ENCODE data around the gene SLC8A1.

SLC8A1 gene

DNA sequence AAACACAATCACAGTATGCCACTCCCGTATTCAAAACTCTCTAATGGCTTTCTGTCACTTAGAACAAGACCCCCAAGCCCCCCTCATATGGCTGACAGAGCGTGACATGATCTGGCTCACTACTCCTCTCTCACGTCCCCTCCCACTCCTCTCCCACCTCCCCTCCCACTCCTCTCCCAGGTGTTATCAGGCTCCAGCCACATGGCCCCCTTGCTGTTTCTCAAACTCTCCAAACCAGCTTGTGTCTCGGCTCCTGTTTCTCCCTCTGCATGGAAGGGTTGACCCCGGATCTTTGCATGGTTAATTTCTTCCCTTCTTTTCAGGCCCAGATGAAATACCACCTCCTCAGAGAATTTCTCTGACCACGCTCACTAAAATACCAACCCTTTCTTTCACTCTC, 180.8 kb downstream of the SLC8A1 start:
- Histone ChIP-seq H3K4me3 (ENCODE audit: low read depth in 1 of 2, low read length in 2 of 2) (no peak overlapping the region), H3K27ac (ENCODE audit: low read depth, low read length) (no peak overlapping the region), H3K4me1 (ENCODE audit: control insufficient read depth in 1 of 2, insufficient read depth in 2 of 2, low read length in 2 of 2) (no peaks in the 10 kb centered on the region)

DNA sequence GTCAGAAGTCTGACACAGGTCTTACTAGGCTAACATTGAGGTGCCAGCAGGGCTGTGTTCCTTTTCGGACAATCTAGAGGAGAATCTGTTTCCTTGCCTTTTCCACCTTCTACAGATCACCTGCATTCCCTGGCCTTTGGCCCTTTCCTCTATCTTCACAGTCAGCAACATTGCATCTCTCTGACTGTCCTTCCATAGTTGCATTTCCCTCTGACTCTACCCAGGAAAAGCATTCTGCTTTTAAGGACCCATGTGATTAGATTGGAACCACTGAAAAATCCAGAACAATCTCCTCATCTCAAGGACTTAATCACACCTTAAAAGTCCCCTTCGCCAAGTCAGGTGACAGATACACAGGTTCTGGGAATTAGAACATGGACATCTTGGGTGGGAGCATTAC, 181.5 kb downstream of the SLC8A1 start:
- Histone ChIP-seq H3K27ac (ENCODE audit: low read depth, low read length) (no peak overlapping the region), H3K36me3 (ENCODE audit: control insufficient read depth in 1 of 2, insufficient read depth in 2 of 2, low read length in 2 of 2) (no peaks in the 10 kb centered on the region), H3K4me3 (ENCODE audit: low read depth in 1 of 2, low read length in 2 of 2) (no peak overlapping the region), H3K27me3 (ENCODE audit: control insufficient read depth in 1 of 2, insufficient read depth in 2 of 2, low read length in 2 of 2) (no peaks in the 10 kb centered on the region), H3K9ac (ENCODE audit: low read depth in 1 of 2, low read length in 2 of 2) (no peak overlapping the region), H3K9me3 (ENCODE audit: control insufficient read depth in 1 of 2, low read length in 2 of 2) (no peaks in the 10 kb centered on the region), H3K4me1 (ENCODE audit: control insufficient read depth in 1 of 2, insufficient read depth in 2 of 2, low read length in 2 of 2) (no peaks in the 10 kb centered on the region)

More for the DNA sequence above, 180.8 kb downstream of the SLC8A1 start:
- no peaks in the 10 kb centered on the region for H3K27me3 ChIP-seq (ENCODE audit: control insufficient read depth in 1 of 2, insufficient read depth in 2 of 2, low read length in 2 of 2)
- no peak overlapping the region for H3K9ac ChIP-seq (ENCODE audit: low read depth in 1 of 2, low read length in 2 of 2)
- H3K9me3 ChIP-seq (ENCODE audit: control insufficient read depth in 1 of 2, low read length in 2 of 2) = no peaks in the 10 kb centered on the region
- no peaks in the 10 kb centered on the region for H3K36me3 ChIP-seq (ENCODE audit: control insufficient read depth in 1 of 2, insufficient read depth in 2 of 2, low read length in 2 of 2)

DNA sequence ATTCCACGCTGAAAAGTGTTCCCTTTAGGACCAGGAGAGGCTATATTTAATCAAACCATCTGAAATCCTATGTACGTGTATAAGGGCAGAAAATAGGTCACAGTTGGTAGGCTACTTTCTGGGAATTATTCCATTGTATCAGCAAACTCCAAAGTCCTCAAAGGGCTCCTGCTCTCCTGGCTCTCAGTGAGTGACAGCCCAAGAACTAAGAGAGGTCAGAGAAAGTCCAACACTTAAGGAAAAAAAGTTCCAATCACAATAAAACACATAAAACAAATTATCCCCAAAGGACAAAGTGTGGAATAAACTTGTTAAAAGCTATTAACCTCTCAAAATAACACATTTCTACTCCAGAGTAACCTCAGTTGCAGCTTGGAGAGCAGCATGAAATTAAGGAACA, 183.3 kb downstream of the SLC8A1 start:
- Histone ChIP-seq H3K36me3 (ENCODE audit: control insufficient read depth in 1 of 2, insufficient read depth in 2 of 2, low read length in 2 of 2) (no peaks in the 10 kb centered on the region), H3K4me3 (ENCODE audit: low read depth in 1 of 2, low read length in 2 of 2) (no peak overlapping the region), H3K9me3 (ENCODE audit: control insufficient read depth in 1 of 2, low read length in 2 of 2) (no peaks in the 10 kb centered on the region), H3K9ac (ENCODE audit: low read depth in 1 of 2, low read length in 2 of 2) (no peak overlapping the region), H3K4me1 (ENCODE audit: control insufficient read depth in 1 of 2, insufficient read depth in 2 of 2, low read length in 2 of 2) (no peaks in the 10 kb centered on the region), H3K27me3 (ENCODE audit: control insufficient read depth in 1 of 2, insufficient read depth in 2 of 2, low read length in 2 of 2) (no peaks in the 10 kb centered on the region), H3K27ac (ENCODE audit: low read depth, low read length) (no peak overlapping the region)

DNA sequence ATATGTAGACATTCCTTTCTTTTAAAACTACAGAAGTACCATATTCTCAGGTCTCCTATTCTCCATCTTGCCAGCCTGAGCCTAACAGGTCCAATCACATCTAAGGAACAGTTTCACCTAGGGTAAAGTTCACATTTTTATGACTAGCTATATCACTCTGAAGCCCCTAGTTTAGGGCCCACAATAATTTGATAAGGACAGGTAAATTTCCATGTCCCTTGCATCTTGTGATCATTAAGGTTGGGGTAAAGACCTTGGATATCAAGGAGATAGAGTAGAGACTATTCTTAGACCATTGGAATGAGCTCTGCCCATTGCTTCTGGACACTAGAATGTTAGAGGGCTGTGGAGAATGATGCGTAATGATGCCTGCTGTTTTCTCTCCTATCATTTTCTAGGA, 185.7 kb downstream of the SLC8A1 start:
- Histone ChIP-seq H3K4me1 (ENCODE audit: control insufficient read depth in 1 of 2, insufficient read depth in 2 of 2, low read length in 2 of 2) (no peaks in the 10 kb centered on the region), H3K9ac (ENCODE audit: low read depth in 1 of 2, low read length in 2 of 2) (no peak overlapping the region), H3K27ac (ENCODE audit: low read depth, low read length) (no peak overlapping the region), H3K27me3 (ENCODE audit: control insufficient read depth in 1 of 2, insufficient read depth in 2 of 2, low read length in 2 of 2) (no peaks in the 10 kb centered on the region), H3K36me3 (ENCODE audit: control insufficient read depth in 1 of 2, insufficient read depth in 2 of 2, low read length in 2 of 2) (no peaks in the 10 kb centered on the region), H3K9me3 (ENCODE audit: control insufficient read depth in 1 of 2, low read length in 2 of 2) (no peaks in the 10 kb centered on the region), H3K4me3 (ENCODE audit: low read depth in 1 of 2, low read length in 2 of 2) (no peak overlapping the region)

DNA sequence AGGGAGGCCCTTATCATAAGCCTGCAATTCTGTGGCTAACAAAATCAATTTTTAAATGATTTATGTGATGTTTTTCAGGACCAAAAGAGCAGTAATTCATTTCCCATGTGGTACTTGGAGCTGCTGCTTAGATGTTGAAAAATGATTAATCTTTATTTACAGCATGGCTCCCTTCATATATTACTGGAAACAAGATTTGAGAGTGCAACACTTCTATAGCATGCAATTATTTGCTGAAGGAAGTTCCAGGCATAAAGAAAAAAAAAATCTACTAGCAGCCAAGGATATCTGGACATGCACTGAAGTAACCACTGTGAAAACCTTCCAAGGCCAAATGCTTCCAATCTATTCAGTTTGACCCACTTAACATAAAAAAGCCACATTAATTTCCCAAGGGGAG, 186.3 kb downstream of the SLC8A1 start:
- H3K36me3 ChIP-seq (ENCODE audit: control insufficient read depth in 1 of 2, insufficient read depth in 2 of 2, low read length in 2 of 2) = no peaks in the 10 kb centered on the region
- H3K9me3 ChIP-seq (ENCODE audit: control insufficient read depth in 1 of 2, low read length in 2 of 2) = no peaks in the 10 kb centered on the region
- no peaks in the 10 kb centered on the region for H3K27me3 ChIP-seq (ENCODE audit: control insufficient read depth in 1 of 2, insufficient read depth in 2 of 2, low read length in 2 of 2)
- peaks cover 0 to 2% of the 10 kb centered on the region in 2 donors for H3K4me1 ChIP-seq (ENCODE audit: control insufficient read depth in 1 of 2, insufficient read depth in 2 of 2, low read length in 2 of 2)
- H3K27ac ChIP-seq (ENCODE audit: low read depth, low read length) = no peak overlapping the region
- H3K9ac ChIP-seq (ENCODE audit: low read depth in 1 of 2, low read length in 2 of 2) = no peak overlapping the region
- no peak overlapping the region for H3K4me3 ChIP-seq (ENCODE audit: low read depth in 1 of 2, low read length in 2 of 2)

DNA sequence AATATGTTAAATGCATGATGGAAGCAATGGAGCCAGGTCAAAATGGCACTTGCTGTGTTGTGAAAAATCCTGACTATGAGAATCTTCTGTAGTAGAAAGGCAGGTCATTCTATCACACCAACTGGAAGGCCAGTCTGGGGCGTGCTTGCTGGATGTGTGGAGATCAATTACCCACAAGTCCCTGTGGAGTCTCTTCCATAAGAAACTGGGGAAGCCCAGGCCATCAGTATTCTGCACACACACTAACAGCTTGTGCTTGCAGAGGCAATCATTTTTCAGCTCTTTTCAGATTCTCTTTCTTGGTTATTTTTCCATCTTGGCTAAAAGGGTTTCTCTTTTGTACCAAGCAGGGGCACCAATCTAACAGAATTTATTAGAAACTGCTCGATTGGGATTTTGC, 190.8 kb downstream of the SLC8A1 start:
- no peaks in the 10 kb centered on the region for H3K27me3 ChIP-seq (ENCODE audit: control insufficient read depth in 1 of 2, insufficient read depth in 2 of 2, low read length in 2 of 2)
- no peak overlapping the region for H3K4me3 ChIP-seq (ENCODE audit: low read depth in 1 of 2, low read length in 2 of 2)
- H3K9me3 ChIP-seq (ENCODE audit: control insufficient read depth in 1 of 2, low read length in 2 of 2) = no peaks in the 10 kb centered on the region
- H3K9ac ChIP-seq (ENCODE audit: low read depth in 1 of 2, low read length in 2 of 2) = no peak overlapping the region
- H3K36me3 ChIP-seq (ENCODE audit: control insufficient read depth in 1 of 2, insufficient read depth in 2 of 2, low read length in 2 of 2) = no peaks in the 10 kb centered on the region
- H3K4me1 ChIP-seq (ENCODE audit: control insufficient read depth in 1 of 2, insufficient read depth in 2 of 2, low read length in 2 of 2) = peaks cover 0 to 9% of the 10 kb centered on the region in 2 donors
- H3K27ac ChIP-seq (ENCODE audit: low read depth, low read length) = no peak overlapping the region

DNA sequence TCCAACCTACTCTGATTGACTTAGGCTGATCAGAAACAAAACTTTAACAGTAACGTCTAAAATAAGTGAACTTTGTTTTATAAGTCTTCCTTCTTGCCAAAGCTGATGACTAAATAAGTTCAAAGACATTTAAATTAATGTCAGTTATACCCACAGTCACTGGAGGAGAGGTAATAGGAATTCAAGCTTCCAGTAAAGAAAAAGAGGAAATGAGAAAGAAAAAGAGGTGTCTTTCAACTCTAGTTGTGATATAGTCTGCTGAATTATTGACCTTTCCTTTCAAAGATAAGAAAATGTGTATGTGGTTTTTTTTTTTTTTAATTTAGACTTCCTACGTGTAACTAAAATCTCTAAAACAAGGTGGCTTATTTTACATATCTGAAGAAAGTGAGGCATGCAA, 191.5 kb downstream of the SLC8A1 start:
- Histone ChIP-seq H3K4me3 (ENCODE audit: low read depth in 1 of 2, low read length in 2 of 2) (no peak overlapping the region), H3K27me3 (ENCODE audit: control insufficient read depth in 1 of 2, insufficient read depth in 2 of 2, low read length in 2 of 2) (no peaks in the 10 kb centered on the region), H3K36me3 (ENCODE audit: control insufficient read depth in 1 of 2, insufficient read depth in 2 of 2, low read length in 2 of 2) (no peaks in the 10 kb centered on the region), H3K9me3 (ENCODE audit: control insufficient read depth in 1 of 2, low read length in 2 of 2) (no peaks in the 10 kb centered on the region), H3K27ac (ENCODE audit: low read depth, low read length) (no peak overlapping the region), H3K9ac (ENCODE audit: low read depth in 1 of 2, low read length in 2 of 2) (no peak overlapping the region), H3K4me1 (ENCODE audit: control insufficient read depth in 1 of 2, insufficient read depth in 2 of 2, low read length in 2 of 2) (peaks cover 0 to 9% of the 10 kb centered on the region in 2 donors)

DNA sequence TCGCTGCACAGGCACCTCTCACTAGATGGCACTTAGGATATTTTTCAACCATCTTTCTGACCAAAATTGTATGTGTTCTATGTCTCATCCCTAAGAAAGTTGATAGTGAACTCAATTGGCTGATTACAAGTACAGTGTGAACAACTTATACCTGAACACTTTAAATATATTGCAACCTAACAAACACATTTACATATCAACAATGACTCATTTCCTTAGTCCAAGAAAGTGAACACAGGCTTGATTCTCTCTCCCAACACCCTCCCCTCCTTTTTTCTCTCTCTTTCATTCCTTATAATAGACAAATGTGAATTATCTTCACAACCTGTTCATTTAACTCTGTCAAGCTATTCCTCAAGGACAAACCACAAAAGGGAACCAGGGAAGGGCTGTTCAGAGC, 192.0 kb downstream of the SLC8A1 start:
- Histone ChIP-seq H3K27ac (ENCODE audit: low read depth, low read length) (no peak overlapping the region), H3K36me3 (ENCODE audit: control insufficient read depth in 1 of 2, insufficient read depth in 2 of 2, low read length in 2 of 2) (no peaks in the 10 kb centered on the region), H3K27me3 (ENCODE audit: control insufficient read depth in 1 of 2, insufficient read depth in 2 of 2, low read length in 2 of 2) (no peaks in the 10 kb centered on the region), H3K4me3 (ENCODE audit: low read depth in 1 of 2, low read length in 2 of 2) (no peak overlapping the region), H3K9me3 (ENCODE audit: control insufficient read depth in 1 of 2, low read length in 2 of 2) (no peaks in the 10 kb centered on the region), H3K9ac (ENCODE audit: low read depth in 1 of 2, low read length in 2 of 2) (no peak overlapping the region), H3K4me1 (ENCODE audit: control insufficient read depth in 1 of 2, insufficient read depth in 2 of 2, low read length in 2 of 2) (peaks cover 0 to 9% of the 10 kb centered on the region in 2 donors)

DNA sequence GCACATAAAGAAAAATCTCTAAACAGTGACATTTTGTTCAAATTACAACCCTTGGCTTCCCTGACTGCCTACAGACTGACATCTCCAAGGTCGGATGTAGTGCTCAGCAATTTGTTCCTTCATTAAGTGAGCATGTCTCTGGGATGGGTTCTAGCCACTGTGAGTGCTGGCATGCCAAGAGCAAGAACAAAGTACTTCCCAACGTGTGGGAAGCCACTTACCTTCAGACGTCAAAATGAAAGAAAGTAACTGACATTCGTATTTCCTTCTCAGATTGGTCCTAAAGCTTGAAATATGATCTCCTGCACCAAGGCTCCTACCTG, 193.8 kb downstream of the SLC8A1 start:
- Histone ChIP-seq H3K27me3 (ENCODE audit: control insufficient read depth in 1 of 2, insufficient read depth in 2 of 2, low read length in 2 of 2) (no peaks in the 10 kb centered on the region), H3K4me1 (ENCODE audit: control insufficient read depth in 1 of 2, insufficient read depth in 2 of 2, low read length in 2 of 2) (peaks cover 0 to 9% of the 10 kb centered on the region in 2 donors), H3K36me3 (ENCODE audit: control insufficient read depth in 1 of 2, insufficient read depth in 2 of 2, low read length in 2 of 2) (no peaks in the 10 kb centered on the region), H3K4me3 (ENCODE audit: low read depth in 1 of 2, low read length in 2 of 2) (no peak overlapping the region), H3K9ac (ENCODE audit: low read depth in 1 of 2, low read length in 2 of 2) (no peak overlapping the region), H3K27ac (ENCODE audit: low read depth, low read length) (no peak overlapping the region), H3K9me3 (ENCODE audit: control insufficient read depth in 1 of 2, low read length in 2 of 2) (no peaks in the 10 kb centered on the region)

DNA sequence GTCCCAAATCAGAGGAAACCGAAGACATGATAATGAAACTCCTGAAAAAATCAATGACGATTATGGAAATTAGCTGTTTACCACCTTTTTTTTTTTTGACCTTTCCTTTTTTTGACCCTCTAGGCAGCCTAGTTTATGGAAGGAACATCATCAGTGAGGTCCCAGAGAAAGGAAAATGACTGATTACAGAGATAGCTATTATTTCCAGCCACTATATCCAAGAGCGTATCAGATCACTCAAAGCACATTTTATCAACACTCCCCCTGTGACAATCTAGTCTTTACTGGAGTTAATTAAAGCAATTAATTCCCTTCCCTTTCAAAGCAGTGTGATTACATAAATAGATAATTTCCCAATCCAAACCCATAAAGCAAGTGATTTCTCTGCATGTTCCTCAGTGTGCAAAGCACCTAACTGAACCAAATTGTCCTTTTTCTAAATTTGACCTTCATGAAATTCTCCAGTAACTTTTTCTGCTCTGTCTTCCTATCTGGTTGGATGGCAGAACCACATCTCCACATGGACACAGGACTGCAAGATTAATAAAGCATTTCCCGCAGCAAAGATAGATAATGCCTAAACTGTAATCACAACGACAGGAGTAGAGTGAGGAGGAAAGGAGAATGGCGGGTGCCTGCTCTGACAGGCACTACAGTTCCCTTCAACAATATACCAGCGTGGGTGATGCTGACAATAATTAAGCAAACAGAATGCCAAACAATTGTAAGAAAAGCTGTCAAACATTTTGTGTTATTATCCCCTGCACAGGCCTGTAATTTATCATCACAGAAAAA, 194.4 kb downstream of the SLC8A1 start:
- H3K27me3 ChIP-seq (ENCODE audit: control insufficient read depth in 1 of 2, insufficient read depth in 2 of 2, low read length in 2 of 2) = no peaks in the 10 kb centered on the region
- no peak overlapping the region for H3K27ac ChIP-seq (ENCODE audit: low read depth, low read length)
- H3K9me3 ChIP-seq (ENCODE audit: control insufficient read depth in 1 of 2, low read length in 2 of 2) = no peaks in the 10 kb centered on the region

More for the DNA sequence above, 194.4 kb downstream of the SLC8A1 start:
- no peaks in the 10 kb centered on the region for H3K36me3 ChIP-seq (ENCODE audit: control insufficient read depth in 1 of 2, insufficient read depth in 2 of 2, low read length in 2 of 2)
- peaks cover 0 to 9% of the 10 kb centered on the region in 2 donors for H3K4me1 ChIP-seq (ENCODE audit: control insufficient read depth in 1 of 2, insufficient read depth in 2 of 2, low read length in 2 of 2)
- H3K4me3 ChIP-seq (ENCODE audit: low read depth in 1 of 2, low read length in 2 of 2) = no peak overlapping the region
- no peak overlapping the region for H3K9ac ChIP-seq (ENCODE audit: low read depth in 1 of 2, low read length in 2 of 2)

All from duodenal mucosa (tissue), 2 donors.